ENCODE data around the gene PHLDB1.
A peak's percentile ranks its signal among the peaks of the same experiment; 100 is the strongest.
"Not testable (repeated sequence)": the region's sequence is repeated elsewhere in the genome, so short reads cannot be mapped to it uniquely, and the experiment has no call there.

Gene PHLDB1

DNA sequence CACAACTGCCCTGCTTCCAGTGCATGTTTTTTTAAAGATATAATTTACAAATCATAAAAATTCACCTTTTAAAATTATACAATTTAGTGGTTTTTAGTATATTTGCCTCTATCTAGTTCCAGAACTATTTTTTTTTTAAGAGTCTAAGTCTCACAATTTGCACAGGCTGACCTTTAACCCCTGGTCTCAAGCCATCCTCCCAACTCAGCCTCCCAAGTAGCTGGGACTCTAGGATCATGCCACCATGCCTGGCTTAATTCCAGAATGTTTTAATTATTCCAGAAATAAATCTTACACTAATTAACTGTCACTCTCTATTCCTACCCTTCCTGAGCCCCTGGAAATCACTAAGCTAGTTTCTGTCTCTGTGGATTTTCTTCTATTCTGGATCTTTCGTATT lies 36.6 kb upstream of the PHLDB1 start:
- no peak overlapping the region for H2BK15ac ChIP-seq (ENCODE audit: low read depth, poor library complexity, severe bottlenecking)
- H3K18ac ChIP-seq (ENCODE audit: low read depth in 1 of 2, low read length in 2 of 2): no peak overlapping the region
- no CpG with 5 or more reads among the region's 1 CpG for WGBS

DNA sequence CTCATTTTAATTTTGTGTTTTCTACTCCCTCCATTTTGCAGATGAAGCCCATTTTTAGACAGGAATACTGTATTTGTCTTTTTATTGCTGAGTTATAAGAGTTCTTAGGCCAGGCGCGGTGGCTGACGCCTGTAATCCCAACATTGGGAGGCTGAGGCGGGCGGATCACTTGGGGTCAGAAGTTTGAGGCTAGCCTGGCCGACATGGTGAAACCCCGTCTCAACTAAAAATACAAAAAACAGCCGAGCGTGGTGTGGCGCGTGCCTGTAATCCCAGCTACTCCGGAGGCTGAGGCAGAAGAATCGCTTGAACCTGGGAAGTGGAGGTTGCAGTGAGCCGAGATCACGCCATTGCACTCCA lies 35.7 kb upstream of the PHLDB1 start:
- WGBS: 47% methylated on average over 5 of the region's 15 CpGs
- H2BK15ac ChIP-seq (ENCODE audit: low read depth, poor library complexity, severe bottlenecking): not testable (repeated sequence)

More for the DNA sequence above, 36.6 kb upstream of the PHLDB1 start:
- no peak for DNase-seq
- Histone ChIP-seq H3K27ac (ENCODE audit: low read length, poor library complexity, severe bottlenecking) (no peak overlapping the region), H2AFZ (ENCODE audit: low read depth, low read length) (no peak overlapping the region), H2AK5ac (ENCODE audit: low read length, severe bottlenecking) (no peak overlapping the region), H2BK120ac (ENCODE audit: low read depth, low read length) (no peak overlapping the region), H2BK12ac (ENCODE audit: low read length in 2 of 2) (no peak overlapping the region), H3K27me3 (ENCODE audit: control insufficient read depth in 1 of 2, insufficient read depth in 1 of 2, low read length in 2 of 2) (no peaks in the 10 kb centered on the region), H3K36me3 (ENCODE audit: control insufficient read depth in 1 of 2, insufficient read depth in 2 of 2, low read depth in 1 of 2, low read length in 2 of 2) (peaks cover 0 to 6% of the 10 kb centered on the region in 2 experiments), H2BK5ac (ENCODE audit: low read depth, low read length, poor library complexity, severe bottlenecking) (no peak overlapping the region), H3K4me1 (ENCODE audit: control insufficient read depth, insufficient read depth, low read depth, low read length) (peaks cover 3% of the 10 kb centered on the region), H3K9me3 (ENCODE audit: control insufficient read depth, low read length) (no peaks in the 10 kb centered on the region), H3K4me2 (ENCODE audit: low read length, poor library complexity, severe bottlenecking) (no peak overlapping the region), H3K14ac (ENCODE audit: low read length in 2 of 2) (no peak overlapping the region), H3K23ac (ENCODE audit: low read length in 2 of 2) (no peak overlapping the region), H3K79me1 (replicated peaks; ENCODE audit: low read length, poor library complexity, severe bottlenecking) (no peaks in the 10 kb centered on the region), H4K8ac (ENCODE audit: low read length) (no peak overlapping the region), H4K91ac (ENCODE audit: low read length) (no peak overlapping the region), H3K4me3 (ENCODE audit: insufficient read depth in 1 of 2, low read depth in 1 of 2, low read length in 2 of 2) (no peak overlapping the region), H3K9ac (ENCODE audit: low read length) (peak overlapping the region; percentile 100), H3K4ac (ENCODE audit: low read depth in 1 of 2, low read length in 2 of 2) (no peak overlapping the region)

DNA sequence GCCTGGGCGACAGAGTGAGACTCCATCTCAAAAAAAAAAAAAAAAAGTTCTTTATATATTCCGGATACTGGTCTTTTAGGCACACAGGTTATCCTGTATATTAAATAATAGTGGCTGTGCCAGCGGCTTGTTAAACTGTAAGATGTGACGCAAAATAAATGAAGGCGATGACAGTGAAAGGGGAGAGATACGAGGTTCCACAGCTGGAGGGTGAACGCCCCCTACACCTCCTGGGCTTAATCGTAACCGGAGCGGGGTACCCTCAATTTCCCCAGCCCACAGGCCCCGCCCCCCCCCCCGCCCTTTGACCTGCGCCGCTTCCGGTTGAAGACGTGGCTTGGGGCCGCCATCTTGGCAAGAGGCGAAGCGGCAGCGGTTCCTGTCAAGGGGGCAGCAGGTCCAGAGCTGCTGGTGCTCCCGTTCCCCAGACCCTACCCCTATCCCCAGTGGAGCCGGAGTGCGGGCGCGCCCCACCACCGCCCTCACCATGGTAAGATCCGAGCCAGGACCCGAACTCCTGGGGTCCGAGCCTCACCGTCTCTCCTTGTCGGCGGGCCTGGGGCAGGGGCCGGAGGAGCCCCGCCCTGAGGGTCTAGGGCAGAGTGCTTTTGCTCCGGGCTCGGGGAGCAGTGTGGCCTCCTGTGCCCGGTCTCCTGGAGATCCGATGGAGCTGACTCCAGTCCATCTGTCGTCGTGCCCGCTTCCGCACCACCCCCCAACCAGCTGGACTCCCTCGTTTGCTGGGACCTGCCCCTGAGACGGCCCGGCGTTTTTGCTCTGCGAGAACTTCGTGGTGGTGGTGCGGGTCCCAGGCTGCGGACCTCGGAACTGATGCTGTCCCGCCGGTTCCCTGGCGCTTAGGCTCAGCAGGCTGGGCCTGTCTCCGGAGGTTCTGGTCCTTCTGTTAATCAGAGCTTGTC lies 35.1 kb upstream of the PHLDB1 start, which contains the start of gene ARCN1:
Gene ARCN1, plus strand, starts transcription at position 349 of the 920 bp plus-strand sequence. Its CDS starts 139 bp downstream, at position 488.
- WGBS: under 1% methylated on average over 45 of the region's 55 CpGs
- peak within 1 kb of the TSS; percentile 99 for H4K8ac ChIP-seq (ENCODE audit: low read length)
- H3K27ac ChIP-seq (ENCODE audit: low read length, poor library complexity, severe bottlenecking): peak within 1 kb of the TSS; percentile 98
- peak within 1 kb of the TSS; percentile 100 for H4K91ac ChIP-seq (ENCODE audit: low read length)
- peak within 1 kb of the TSS; percentile 97 for H2BK15ac ChIP-seq (ENCODE audit: low read depth, poor library complexity, severe bottlenecking)
- DNase-seq: peak; percentile 83
- H3K14ac ChIP-seq (ENCODE audit: low read length in 2 of 2): peak within 1 kb of the TSS in 1 of 2 experiments; percentile 99
- H3K79me1 ChIP-seq (replicated peaks; ENCODE audit: low read length, poor library complexity, severe bottlenecking): no peaks in the 10 kb centered on the region
- H2BK120ac ChIP-seq (ENCODE audit: low read depth, low read length): peak within 1 kb of the TSS; percentile 100
- H2AK5ac ChIP-seq (ENCODE audit: low read length, severe bottlenecking): peak within 1 kb of the TSS; percentile 79
- peak within 1 kb of the TSS; percentile 100 for H3K9ac ChIP-seq (ENCODE audit: low read length)
- H3K27me3 ChIP-seq (ENCODE audit: control insufficient read depth in 1 of 2, insufficient read depth in 1 of 2, low read length in 2 of 2): no peaks in the 10 kb centered on the region
- peak within 1 kb of the TSS in 1 of 2 experiments; percentile 93 for H3K23ac ChIP-seq (ENCODE audit: low read length in 2 of 2)
- H3K4ac ChIP-seq (ENCODE audit: low read depth in 1 of 2, low read length in 2 of 2): peak within 1 kb of the TSS; percentile 99 to 100
- H2AFZ ChIP-seq (ENCODE audit: low read depth, low read length): peak within 1 kb of the TSS; percentile 64
- H3K4me3 ChIP-seq (ENCODE audit: insufficient read depth in 1 of 2, low read depth in 1 of 2, low read length in 2 of 2): peak within 1 kb of the TSS; percentile 85 to 98
- peaks cover 2 to 9% of the 10 kb centered on the region in 2 experiments for H3K36me3 ChIP-seq (ENCODE audit: control insufficient read depth in 1 of 2, insufficient read depth in 2 of 2, low read depth in 1 of 2, low read length in 2 of 2)
- peak within 1 kb of the TSS; percentile 99 to 100 for H3K18ac ChIP-seq (ENCODE audit: low read depth in 1 of 2, low read length in 2 of 2)
- H3K4me1 ChIP-seq (ENCODE audit: control insufficient read depth, insufficient read depth, low read depth, low read length): peaks cover 5% of the 10 kb centered on the region
- H2BK5ac ChIP-seq (ENCODE audit: low read depth, low read length, poor library complexity, severe bottlenecking): peak within 1 kb of the TSS; percentile 98
- H2BK12ac ChIP-seq (ENCODE audit: low read length in 2 of 2): peak within 1 kb of the TSS in 1 of 2 experiments; percentile 65
- H3K9me3 ChIP-seq (ENCODE audit: control insufficient read depth, low read length): no peaks in the 10 kb centered on the region
- H3K4me2 ChIP-seq (ENCODE audit: low read length, poor library complexity, severe bottlenecking): peak within 1 kb of the TSS; percentile 63

More for the DNA sequence above, 35.7 kb upstream of the PHLDB1 start:
- not testable (repeated sequence) for H3K23ac ChIP-seq (ENCODE audit: low read length in 2 of 2); H3K27me3 ChIP-seq (ENCODE audit: control insufficient read depth in 1 of 2, insufficient read depth in 1 of 2, low read length in 2 of 2); H3K14ac ChIP-seq (ENCODE audit: low read length in 2 of 2); H3K79me1 ChIP-seq (replicated peaks; ENCODE audit: low read length, poor library complexity, severe bottlenecking); H2BK12ac ChIP-seq (ENCODE audit: low read length in 2 of 2); H3K4me2 ChIP-seq (ENCODE audit: low read length, poor library complexity, severe bottlenecking); H4K91ac ChIP-seq (ENCODE audit: low read length); H3K9me3 ChIP-seq (ENCODE audit: control insufficient read depth, low read length); H2BK120ac ChIP-seq (ENCODE audit: low read depth, low read length); H2AFZ ChIP-seq (ENCODE audit: low read depth, low read length); H3K4me1 ChIP-seq (ENCODE audit: control insufficient read depth, insufficient read depth, low read depth, low read length); H3K27ac ChIP-seq (ENCODE audit: low read length, poor library complexity, severe bottlenecking); H3K4ac ChIP-seq (ENCODE audit: low read depth in 1 of 2, low read length in 2 of 2); H3K36me3 ChIP-seq (ENCODE audit: control insufficient read depth in 1 of 2, insufficient read depth in 2 of 2, low read depth in 1 of 2, low read length in 2 of 2); H2BK5ac ChIP-seq (ENCODE audit: low read depth, low read length, poor library complexity, severe bottlenecking); H2AK5ac ChIP-seq (ENCODE audit: low read length, severe bottlenecking)
- Histone ChIP-seq H3K4me3 (ENCODE audit: insufficient read depth in 1 of 2, low read depth in 1 of 2, low read length in 2 of 2) (peak overlapping the region in 1 of 2 experiments; percentile 85), H3K18ac (ENCODE audit: low read depth in 1 of 2, low read length in 2 of 2) (peak overlapping the region in 1 of 2 experiments; percentile 54), H3K9ac (ENCODE audit: low read length) (peak overlapping the region; percentile 100), H4K8ac (ENCODE audit: low read length) (peak overlapping the region; percentile 80)
- peak; percentile 50 for DNase-seq

DNA sequence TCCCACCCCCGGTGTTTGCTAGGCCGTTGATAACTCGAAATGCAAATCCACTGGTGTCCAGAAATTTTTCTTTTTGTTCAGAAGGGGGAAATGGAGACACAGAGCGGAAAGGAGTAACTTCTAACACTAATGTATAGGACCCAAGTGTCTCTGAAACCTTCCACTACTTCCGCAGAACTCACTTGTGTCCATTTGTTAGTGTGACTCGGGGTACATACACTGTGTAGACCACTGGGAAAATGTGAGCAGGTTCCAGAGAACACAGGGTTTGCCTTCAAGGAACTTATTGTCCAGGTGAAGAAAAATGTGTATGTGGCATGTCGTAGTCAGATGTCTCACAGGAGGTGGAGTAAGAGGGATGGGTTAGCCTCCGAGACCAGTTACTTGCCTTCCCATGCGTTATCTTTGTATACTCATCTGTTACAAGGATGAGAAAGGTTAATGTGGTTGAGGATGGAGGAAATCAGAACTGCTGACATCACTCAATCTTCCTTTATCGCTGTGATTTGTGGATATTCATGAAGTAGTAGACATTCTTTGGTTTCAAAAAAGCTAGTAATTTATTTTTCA lies 34.3 kb upstream of the PHLDB1 start:
- Histone ChIP-seq H3K14ac (ENCODE audit: low read length in 2 of 2) (peak overlapping the region in 1 of 2 experiments; percentile 99), H3K27ac (ENCODE audit: low read length, poor library complexity, severe bottlenecking) (peak overlapping the region; percentile 98), H3K27me3 (ENCODE audit: control insufficient read depth in 1 of 2, insufficient read depth in 1 of 2, low read length in 2 of 2) (no peaks in the 10 kb centered on the region), H4K8ac (ENCODE audit: low read length) (peak overlapping the region; percentile 33), H2BK15ac (ENCODE audit: low read depth, poor library complexity, severe bottlenecking) (peak overlapping the region; percentile 9), H3K23ac (ENCODE audit: low read length in 2 of 2) (no peak overlapping the region), H2BK12ac (ENCODE audit: low read length in 2 of 2) (no peak overlapping the region), H3K4me3 (ENCODE audit: insufficient read depth in 1 of 2, low read depth in 1 of 2, low read length in 2 of 2) (peak overlapping the region; percentile 85 to 98), H4K91ac (ENCODE audit: low read length) (peak overlapping the region; percentile 100), H2AK5ac (ENCODE audit: low read length, severe bottlenecking) (peak overlapping the region; percentile 79), H3K79me1 (replicated peaks; ENCODE audit: low read length, poor library complexity, severe bottlenecking) (no peaks in the 10 kb centered on the region), H3K18ac (ENCODE audit: low read depth in 1 of 2, low read length in 2 of 2) (peak overlapping the region; percentile 99 to 100), H2BK5ac (ENCODE audit: low read depth, low read length, poor library complexity, severe bottlenecking) (peak overlapping the region; percentile 98), H3K4ac (ENCODE audit: low read depth in 1 of 2, low read length in 2 of 2) (peak overlapping the region; percentile 99 to 100), H2AFZ (ENCODE audit: low read depth, low read length) (no peak overlapping the region), H3K4me1 (ENCODE audit: control insufficient read depth, insufficient read depth, low read depth, low read length) (peaks cover 6% of the 10 kb centered on the region), H3K36me3 (ENCODE audit: control insufficient read depth in 1 of 2, insufficient read depth in 2 of 2, low read depth in 1 of 2, low read length in 2 of 2) (peaks cover 3 to 11% of the 10 kb centered on the region in 2 experiments), H3K9me3 (ENCODE audit: control insufficient read depth, low read length) (no peaks in the 10 kb centered on the region), H3K4me2 (ENCODE audit: low read length, poor library complexity, severe bottlenecking) (peak overlapping the region; percentile 63), H3K9ac (ENCODE audit: low read length) (peak overlapping the region; percentile 100), H2BK120ac (ENCODE audit: low read depth, low read length) (peak overlapping the region; percentile 100)
- DNase-seq: peak; percentile 69
- WGBS: 8% methylated on average over 8 of the region's 10 CpGs

Measured in mesenchymal stem cell (in vitro differentiated cells and primary cell).